ENCODE data around the gene TMEM129.

DNA sequence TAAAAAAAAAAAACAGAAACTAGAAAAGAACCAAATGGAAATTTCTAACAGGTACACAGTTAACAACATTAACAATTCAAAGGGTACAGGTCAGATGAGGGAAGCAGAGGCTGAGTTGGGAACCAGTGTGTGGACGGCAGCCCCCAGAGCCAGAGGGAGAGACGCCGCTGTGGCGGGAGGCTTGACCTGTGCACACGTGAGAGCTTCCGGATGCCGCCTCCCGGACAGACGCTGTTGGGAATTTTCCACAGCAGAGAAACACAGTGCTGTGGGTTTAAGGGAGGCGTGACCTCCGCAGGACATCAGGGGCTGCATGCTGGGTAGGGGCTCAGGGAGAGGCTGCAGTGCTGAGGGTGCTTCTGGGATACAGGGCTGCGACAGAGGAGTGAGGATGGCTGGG lies 22.4 kb upstream of the TMEM129 start:
- TF ChIP-seq CTCF (conservative IDR thresholded peaks at IDR 0.05) (no peak), EZH2 (IDR thresholded peaks at IDR 0.05; ENCODE audit: low read depth) (no peak)

All from PC-9 (cell line).